Fibroblast of lung (primary cell): ENCODE results near the gene CHGA. TPM values are rescaled to one million over a fixed set of nuclear protein-coding genes. Genes with fewer than 3 reads are reported as not detected.

ENCODE experiments used
- DNase-seq, 2 donors: peaks; one replicate each; pipeline versions ENCODE4 v3.0.0 to v3.0.0-alpha.2; 2010; ENCODE audit warnings: low read depth in 2 of 2
- H2AFZ ChIP-seq: 2 replicates; pipeline ENCODE4 v1.5.1; 2012; ENCODE audit warnings: low read length, control low read depth, inconsistent platforms
- H3K27ac ChIP-seq: 2 replicates; pipeline ENCODE4 v1.5.1; 2011; ENCODE audit warnings: low read length, control low read depth; ENCODE audit not compliant: insufficient read depth
- H3K27me3 ChIP-seq: 2 replicates; pipeline ENCODE4 v1.5.1; 2011; ENCODE audit warnings: mild to moderate bottlenecking, low read length; ENCODE audit not compliant: control insufficient read depth, insufficient read depth
- H3K36me3 ChIP-seq: 2 replicates; pipeline ENCODE4 v1.5.1; 2011; ENCODE audit warnings: low read length; ENCODE audit not compliant: control insufficient read depth, insufficient read depth
- H3K4me1 ChIP-seq: 2 replicates; pipeline ENCODE4 v1.5.1; 2011; ENCODE audit warnings: low read length; ENCODE audit not compliant: control insufficient read depth, insufficient read depth; ENCODE audit errors: extremely low read depth
- H3K4me2 ChIP-seq: 2 replicates; pipeline ENCODE4 v1.5.1; 2011; ENCODE audit warnings: low read length, control low read depth; ENCODE audit not compliant: insufficient read depth; ENCODE audit errors: extremely low read depth
- H3K4me3 ChIP-seq, 4 experiments: fragments of 200-600 bp in 1 of 4; sonication (generic) in 1 of 4; replicated peaks in 1 of 4; 2 replicates each; pipeline ENCODE4 v1.5.1; 2011 to 2016; ENCODE audit warnings: low read length in 4 of 4, low read depth in 3 of 4, mild to moderate bottlenecking in 3 of 4, control low read depth in 2 of 4, inconsistent platforms in 1 of 4, mixed read lengths in 1 of 4; ENCODE audit not compliant: insufficient read depth in 1 of 4; ENCODE audit errors: control extremely low read depth in 1 of 4
- H3K79me2 ChIP-seq: 2 replicates; pipeline ENCODE4 v1.5.1; 2012; ENCODE audit warnings: mild to moderate bottlenecking, low read length, inconsistent platforms; ENCODE audit not compliant: control insufficient read depth, insufficient read depth
- H3K9ac ChIP-seq: 2 replicates; pipeline ENCODE4 v1.5.1; 2011; ENCODE audit warnings: mild to moderate bottlenecking, low read length, control low read depth; ENCODE audit not compliant: insufficient read depth
- H3K9me3 ChIP-seq: 2 replicates; pipeline ENCODE4 v1.5.1; 2012; ENCODE audit warnings: low read depth, low read length; ENCODE audit not compliant: control insufficient read depth, insufficient read depth
- H4K20me1 ChIP-seq: 2 replicates; pipeline ENCODE4 v1.5.1; 2011; ENCODE audit warnings: low read length; ENCODE audit not compliant: control insufficient read depth, insufficient read depth; ENCODE audit errors: extremely low read depth
- EZH2 ChIP-seq: IDR thresholded peaks from 2 replicates; pipeline ENCODE4 v1.5.1; 2012; ENCODE audit warnings: low read length, control low read depth, mild to moderate bottlenecking; ENCODE audit errors: missing control alignments
- polyA plus RNA-seq, 2 donors: library from polyadenylated mRNA; depleted of rRNA in 1 of 2; stranded (reverse) in 1 of 2; unstranded in 1 of 2; fragments of >200 nt; gene quantifications; 2 replicates each; pipeline ENCODE4 v1.2.1, GENCODE V29; 2011 to 2012; ENCODE audit warnings: missing spikeins in 1 of 2
- total RNA-seq: library from RNA; depleted of rRNA; stranded (reverse); fragments of >200 nt; gene quantifications from 2 replicates; pipeline ENCODE4 v1.2.1, GENCODE V29; 2014
- TF ChIP-seq, protein P1 (sequence below), 2 donors: IDR thresholded peaks in 1 of 2; conservative IDR thresholded peaks in 1 of 2; 1 replicate in 1 of 2; 2 replicates in 1 of 2; pipeline ENCODE4 v1.5.1; 2011 to 2012; ENCODE audit warnings: low read length in 2 of 2, control low read depth in 1 of 2, inconsistent platforms in 1 of 2, low read depth in 1 of 2, mild to moderate bottlenecking in 1 of 2

CHGA gene
- total and polyA plus RNA-seq, 2 donors (not counting 1 experiment from before 2014, with no cell fraction given) = not detected

DNA sequence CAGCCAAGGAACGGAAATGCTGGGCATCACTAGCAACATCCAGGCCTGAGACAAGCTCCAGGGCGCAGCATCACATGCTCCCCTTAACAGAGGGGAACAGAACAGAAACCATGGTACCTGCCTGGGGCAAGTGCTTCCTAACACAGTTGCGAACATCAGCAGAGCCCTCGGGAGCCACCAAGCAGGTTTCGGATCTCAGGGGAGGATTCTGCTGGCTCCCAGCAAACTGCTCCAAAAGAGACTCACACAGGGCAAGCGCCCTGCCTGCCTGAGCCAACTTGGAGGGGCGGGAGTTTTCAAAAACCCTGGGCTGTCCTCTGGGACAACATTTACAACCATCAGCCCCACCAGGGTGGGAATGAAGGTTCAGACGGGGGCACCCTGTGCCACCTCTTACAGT lies 19.6 kb downstream of the CHGA start:
- Histone ChIP-seq H3K9me3 (no peaks in the 10 kb centered on the region), H3K4me2 (no peak overlapping the region), H3K79me2 (no peaks in the 10 kb centered on the region), H3K4me3 (no peak overlapping the region), H2AFZ (no peak overlapping the region), H4K20me1 (no peaks in the 10 kb centered on the region), H3K27ac (no peak overlapping the region), H3K27me3 (no peaks in the 10 kb centered on the region), H3K36me3 (no peaks in the 10 kb centered on the region), H3K9ac (no peak overlapping the region), H3K4me1 (no peaks in the 10 kb centered on the region)
- no peak for DNase-seq
- TF ChIP-seq, protein P1, sequence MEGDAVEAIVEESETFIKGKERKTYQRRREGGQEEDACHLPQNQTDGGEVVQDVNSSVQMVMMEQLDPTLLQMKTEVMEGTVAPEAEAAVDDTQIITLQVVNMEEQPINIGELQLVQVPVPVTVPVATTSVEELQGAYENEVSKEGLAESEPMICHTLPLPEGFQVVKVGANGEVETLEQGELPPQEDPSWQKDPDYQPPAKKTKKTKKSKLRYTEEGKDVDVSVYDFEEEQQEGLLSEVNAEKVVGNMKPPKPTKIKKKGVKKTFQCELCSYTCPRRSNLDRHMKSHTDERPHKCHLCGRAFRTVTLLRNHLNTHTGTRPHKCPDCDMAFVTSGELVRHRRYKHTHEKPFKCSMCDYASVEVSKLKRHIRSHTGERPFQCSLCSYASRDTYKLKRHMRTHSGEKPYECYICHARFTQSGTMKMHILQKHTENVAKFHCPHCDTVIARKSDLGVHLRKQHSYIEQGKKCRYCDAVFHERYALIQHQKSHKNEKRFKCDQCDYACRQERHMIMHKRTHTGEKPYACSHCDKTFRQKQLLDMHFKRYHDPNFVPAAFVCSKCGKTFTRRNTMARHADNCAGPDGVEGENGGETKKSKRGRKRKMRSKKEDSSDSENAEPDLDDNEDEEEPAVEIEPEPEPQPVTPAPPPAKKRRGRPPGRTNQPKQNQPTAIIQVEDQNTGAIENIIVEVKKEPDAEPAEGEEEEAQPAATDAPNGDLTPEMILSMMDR (conservative IDR thresholded peaks at IDR 0.05 in 1 of 2, IDR thresholded peaks at IDR 0.05 in 1 of 2; ENCODE audit: low read depth in 1 of 2, low read length in 2 of 2) = no peak
- TF ChIP-seq EZH2 = no peak

- Histone ChIP-seq H2AFZ (no peak overlapping the region), H3K4me2 (no peak overlapping the region), H3K4me1 (no peaks in the 10 kb centered on the region), H3K79me2 (no peaks in the 10 kb centered on the region), H3K36me3 (no peaks in the 10 kb centered on the region), H4K20me1 (no peaks in the 10 kb centered on the region), H3K27ac (no peak overlapping the region), H3K4me3 (no peak overlapping the region), H3K27me3 (no peaks in the 10 kb centered on the region), H3K9me3 (no peaks in the 10 kb centered on the region), H3K9ac (no peak overlapping the region)
- DNase-seq = no peak
- TF ChIP-seq EZH2 = no peak
- TF ChIP-seq, protein P1 (conservative IDR thresholded peaks at IDR 0.05 in 1 of 2, IDR thresholded peaks at IDR 0.05 in 1 of 2; ENCODE audit: low read depth in 1 of 2, low read length in 2 of 2) = no peak
Measured at GRCh38 chr14:92942976-92943710, 20.2 kb downstream of the CHGA start.

GRCh38 chr14:92943855-92944570 lies 21.1 kb downstream of the CHGA start:
- Histone ChIP-seq H3K9ac (no peak overlapping the region), H3K4me2 (no peak overlapping the region), H4K20me1 (no peaks in the 10 kb centered on the region), H3K36me3 (no peaks in the 10 kb centered on the region), H3K4me3 (no peak overlapping the region), H3K79me2 (no peaks in the 10 kb centered on the region), H3K9me3 (no peaks in the 10 kb centered on the region), H3K27ac (no peak overlapping the region), H2AFZ (no peak overlapping the region), H3K27me3 (no peaks in the 10 kb centered on the region), H3K4me1 (no peaks in the 10 kb centered on the region)
- no peak for TF ChIP-seq EZH2
- TF ChIP-seq, protein P1 (conservative IDR thresholded peaks at IDR 0.05 in 1 of 2, IDR thresholded peaks at IDR 0.05 in 1 of 2; ENCODE audit: low read depth in 1 of 2, low read length in 2 of 2) = no peak
- peak in 1 of 2 donors; percentile 2 for DNase-seq
